HepG2 (cell line): ENCODE measurements around the gene RGS19. TPM values are rescaled to one million over a fixed set of nuclear protein-coding genes. Genes with fewer than 3 reads are reported as not detected.

Experiments
- ATF3 ChIP-seq: sonication (generic); formaldehyde crosslinking; IDR thresholded peaks from 2 replicates; pipeline ENCODE4 v1.4.0; 2020; ENCODE audit warnings: missing genetic modification reagents
- FOXO1 ChIP-seq: sonication (generic); formaldehyde crosslinking; IDR thresholded peaks from 2 replicates; pipeline ENCODE4 v1.4.0; 2020; ENCODE audit warnings: missing genetic modification reagents
- IKZF1 ChIP-seq: fragments of 450-650 bp; IDR thresholded peaks from 2 replicates; pipeline ENCODE4 v1.7.1; 2016
- MBD4 ChIP-seq: IDR thresholded peaks from 2 replicates; pipeline ENCODE4 v1.6.1; 2012; ENCODE audit warnings: low read length, inconsistent platforms, borderline replicate concordance
- PRPF4 ChIP-seq: fragments of 200-400 bp; formaldehyde crosslinking; IDR thresholded peaks from 2 replicates; pipeline ENCODE4 v1.6.1; 2016; ENCODE audit warnings: low read length, low read depth; ENCODE audit not compliant: poor library complexity, severe bottlenecking
- REXO4 ChIP-seq: sonication (generic); formaldehyde crosslinking; IDR thresholded peaks from 2 replicates; pipeline ENCODE4 v1.8.0; 2022; ENCODE audit warnings: missing genetic modification reagents, mild to moderate bottlenecking, borderline replicate concordance
- SMYD3 ChIP-seq: sonication (generic); formaldehyde crosslinking; IDR thresholded peaks from 2 replicates; pipeline ENCODE4 v1.8.1; 2023; ENCODE audit warnings: mild to moderate bottlenecking, missing genetic modification reagents
- STAG1 ChIP-seq: sonication (generic); formaldehyde crosslinking; IDR thresholded peaks from 2 replicates; pipeline ENCODE4 v1.4.0; 2020; ENCODE audit warnings: missing genetic modification reagents
- U2AF2 ChIP-seq: fragments of 200-400 bp; formaldehyde crosslinking; IDR thresholded peaks from 2 replicates; pipeline ENCODE4 v1.6.1; 2017; ENCODE audit warnings: low read depth, mild to moderate bottlenecking, low read length
- ZNF816 ChIP-seq: sonication (generic); formaldehyde crosslinking; IDR thresholded peaks from 2 replicates; pipeline ENCODE4 v1.8.0; 2022; ENCODE audit warnings: missing genetic modification reagents, mild to moderate bottlenecking, borderline replicate concordance
- polyA plus RNA-seq, 8 experiments: library from polyadenylated mRNA; depleted of rRNA in 3 of 8; stranded (reverse) in 7 of 8; unstranded in 1 of 8; fragments of >200 nt; fragmentation: Illumina TruSeq in 4 of 8; extraction: Trizol in 4 of 8; gene quantifications; 2 replicates each; pipeline versions ENCODE4 v1.2.1 to v1.2.3, GENCODE V29; 2011 to 2016; ENCODE audit warnings: low read depth in 4 of 8, missing spikeins in 1 of 8, mixed read lengths in 1 of 8; ENCODE audit not compliant: insufficient read depth in 1 of 8
- total RNA-seq, 5 experiments: library from RNA; depleted of rRNA; stranded (reverse); fragments of >200 nt; fragmentation: Illumina TruSeq; extraction: Trizol; gene quantifications; 2 replicates each; pipeline ENCODE4 v1.2.3, GENCODE V29; 2016; ENCODE audit warnings: low read depth in 1 of 5
- TF ChIP-seq, protein P1 (sequence below): IDR thresholded peaks from 2 replicates; pipeline ENCODE4 v1.6.1; 2016; ENCODE audit warnings: missing genetic modification reagents, missing compliant biosample characterization
- TF ChIP-seq, protein P2 (sequence below): sonication (generic); formaldehyde crosslinking; IDR thresholded peaks from 2 replicates; pipeline ENCODE4 v1.5.1; 2020; ENCODE audit warnings: mild to moderate bottlenecking, missing genetic modification reagents, moderate library complexity
- TF ChIP-seq, protein P3 (sequence below): sonication (generic); formaldehyde crosslinking; IDR thresholded peaks from 2 replicates; pipeline ENCODE4 v1.8.1; 2023; ENCODE audit warnings: mild to moderate bottlenecking, moderate library complexity, missing genetic modification reagents
- TF ChIP-seq, protein P4 (sequence below): sonication (generic); formaldehyde crosslinking; conservative IDR thresholded peaks from 2 replicates; pipeline ENCODE4 v1.8.1; 2023; ENCODE audit warnings: missing genetic modification reagents

The RGS19 gene
- total and polyA plus RNA-seq, 2 of the 13 experiments (the other 11 are each of a cell fraction or from before 2014, with no cell fraction given), result 10.7 to 11.9 TPM

DNA sequence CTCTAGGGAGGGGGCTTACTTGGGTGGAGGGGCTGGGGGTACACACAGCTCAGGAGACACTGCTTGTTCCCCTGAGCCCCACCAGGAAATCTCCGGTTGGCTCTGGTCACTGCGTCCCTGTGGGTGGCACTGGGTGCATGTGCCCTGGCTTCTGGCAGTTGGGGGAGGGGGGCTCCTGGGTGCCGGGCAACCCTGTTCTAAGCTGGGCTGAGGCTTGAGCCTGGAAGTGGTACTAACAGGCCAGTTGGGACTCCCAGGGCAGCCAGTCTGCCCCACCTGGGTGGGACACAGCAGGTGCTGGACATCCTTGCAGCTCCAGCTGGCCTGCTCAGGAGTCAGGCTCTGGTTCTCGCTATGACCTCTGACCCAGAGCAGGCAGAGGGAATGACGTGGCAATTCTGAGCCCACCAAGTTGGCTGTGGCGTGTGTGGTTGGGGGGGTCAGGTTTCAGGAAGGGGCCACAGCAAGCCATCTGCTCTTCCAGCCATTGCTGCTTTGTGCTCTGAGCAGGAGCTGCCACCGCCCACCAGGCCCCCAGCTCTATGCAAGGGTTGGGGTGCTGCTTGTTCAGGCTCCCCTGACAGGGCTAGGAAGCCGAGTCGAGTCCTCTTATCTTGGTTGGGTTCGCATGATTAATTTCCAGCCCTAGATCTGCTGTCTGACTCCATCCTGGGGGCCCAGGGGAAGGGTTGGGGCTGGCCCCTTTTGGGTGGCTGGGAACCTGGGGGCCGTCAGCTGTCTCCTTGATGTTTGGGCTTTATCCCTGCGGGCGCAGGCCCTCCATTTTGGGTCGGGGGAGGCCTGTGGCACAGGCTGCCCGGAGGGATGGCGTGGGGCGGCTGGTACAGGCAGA, 42.7 kb downstream of the RGS19 start (continued):
- TF ChIP-seq, protein P1, sequence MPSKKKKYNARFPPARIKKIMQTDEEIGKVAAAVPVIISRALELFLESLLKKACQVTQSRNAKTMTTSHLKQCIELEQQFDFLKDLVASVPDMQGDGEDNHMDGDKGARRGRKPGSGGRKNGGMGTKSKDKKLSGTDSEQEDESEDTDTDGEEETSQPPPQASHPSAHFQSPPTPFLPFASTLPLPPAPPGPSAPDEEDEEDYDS, result 0 out of 2 replicates have a peak, but pooled peaks have one; percentile 36
- TF ChIP-seq PRPF4 (no peak), REXO4 (no peak), SMYD3 (CRISPR knock-in tag) (no peak), FOXO1 (CRISPR knock-in tag) (peak; percentile 18; the same call in 1 of the 2 replicates), STAG1 (no peak), U2AF2 (no peak), IKZF1 (no peak), MBD4 (no peak), ATF3 (CRISPR knock-in tag) (0 out of 2 replicates have a peak, but pooled peaks have one; percentile 19), ZNF816 (CRISPR knock-in tag) (no peak)
- TF ChIP-seq, protein P2, sequence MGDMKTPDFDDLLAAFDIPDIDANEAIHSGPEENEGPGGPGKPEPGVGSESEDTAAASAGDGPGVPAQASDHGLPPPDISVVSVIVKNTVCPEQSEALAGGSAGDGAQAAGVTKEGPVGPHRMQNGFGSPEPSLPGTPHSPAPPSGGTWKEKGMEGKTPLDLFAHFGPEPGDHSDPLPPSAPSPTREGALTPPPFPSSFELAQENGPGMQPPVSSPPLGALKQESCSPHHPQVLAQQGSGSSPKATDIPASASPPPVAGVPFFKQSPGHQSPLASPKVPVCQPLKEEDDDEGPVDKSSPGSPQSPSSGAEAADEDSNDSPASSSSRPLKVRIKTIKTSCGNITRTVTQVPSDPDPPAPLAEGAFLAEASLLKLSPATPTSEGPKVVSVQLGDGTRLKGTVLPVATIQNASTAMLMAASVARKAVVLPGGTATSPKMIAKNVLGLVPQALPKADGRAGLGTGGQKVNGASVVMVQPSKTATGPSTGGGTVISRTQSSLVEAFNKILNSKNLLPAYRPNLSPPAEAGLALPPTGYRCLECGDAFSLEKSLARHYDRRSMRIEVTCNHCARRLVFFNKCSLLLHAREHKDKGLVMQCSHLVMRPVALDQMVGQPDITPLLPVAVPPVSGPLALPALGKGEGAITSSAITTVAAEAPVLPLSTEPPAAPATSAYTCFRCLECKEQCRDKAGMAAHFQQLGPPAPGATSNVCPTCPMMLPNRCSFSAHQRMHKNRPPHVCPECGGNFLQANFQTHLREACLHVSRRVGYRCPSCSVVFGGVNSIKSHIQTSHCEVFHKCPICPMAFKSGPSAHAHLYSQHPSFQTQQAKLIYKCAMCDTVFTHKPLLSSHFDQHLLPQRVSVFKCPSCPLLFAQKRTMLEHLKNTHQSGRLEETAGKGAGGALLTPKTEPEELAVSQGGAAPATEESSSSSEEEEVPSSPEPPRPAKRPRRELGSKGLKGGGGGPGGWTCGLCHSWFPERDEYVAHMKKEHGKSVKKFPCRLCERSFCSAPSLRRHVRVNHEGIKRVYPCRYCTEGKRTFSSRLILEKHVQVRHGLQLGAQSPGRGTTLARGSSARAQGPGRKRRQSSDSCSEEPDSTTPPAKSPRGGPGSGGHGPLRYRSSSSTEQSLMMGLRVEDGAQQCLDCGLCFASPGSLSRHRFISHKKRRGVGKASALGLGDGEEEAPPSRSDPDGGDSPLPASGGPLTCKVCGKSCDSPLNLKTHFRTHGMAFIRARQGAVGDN, result peak; percentile 91
- TF ChIP-seq, protein P3, sequence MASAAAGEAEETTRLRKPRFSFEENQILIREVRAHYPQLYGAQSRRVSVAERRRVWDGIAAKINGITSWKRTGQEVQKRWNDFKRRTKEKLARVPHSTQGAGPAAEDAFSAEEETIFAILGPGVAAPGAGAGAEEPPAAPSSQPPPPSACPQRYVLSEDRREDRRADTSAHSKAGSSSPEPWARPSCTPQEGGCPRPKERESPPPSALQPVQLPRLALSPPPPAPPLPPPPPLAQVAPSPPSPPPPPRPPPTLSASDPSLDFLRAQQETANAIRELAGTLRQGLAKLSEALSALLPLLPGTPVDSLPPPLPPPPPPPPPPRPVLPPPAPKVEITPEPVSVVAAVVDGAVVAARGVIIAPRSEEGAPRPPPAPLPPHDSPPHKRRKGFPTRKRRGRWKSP (CRISPR knock-in tag), result peak; percentile 13; the same call in 1 of the 2 replicates
- TF ChIP-seq, protein P4, sequence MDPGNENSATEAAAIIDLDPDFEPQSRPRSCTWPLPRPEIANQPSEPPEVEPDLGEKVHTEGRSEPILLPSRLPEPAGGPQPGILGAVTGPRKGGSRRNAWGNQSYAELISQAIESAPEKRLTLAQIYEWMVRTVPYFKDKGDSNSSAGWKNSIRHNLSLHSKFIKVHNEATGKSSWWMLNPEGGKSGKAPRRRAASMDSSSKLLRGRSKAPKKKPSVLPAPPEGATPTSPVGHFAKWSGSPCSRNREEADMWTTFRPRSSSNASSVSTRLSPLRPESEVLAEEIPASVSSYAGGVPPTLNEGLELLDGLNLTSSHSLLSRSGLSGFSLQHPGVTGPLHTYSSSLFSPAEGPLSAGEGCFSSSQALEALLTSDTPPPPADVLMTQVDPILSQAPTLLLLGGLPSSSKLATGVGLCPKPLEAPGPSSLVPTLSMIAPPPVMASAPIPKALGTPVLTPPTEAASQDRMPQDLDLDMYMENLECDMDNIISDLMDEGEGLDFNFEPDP (CRISPR knock-in tag), result no peak
